ENCODE measurements around the gene ATP2B2.

The ATP2B2 gene

DNA sequence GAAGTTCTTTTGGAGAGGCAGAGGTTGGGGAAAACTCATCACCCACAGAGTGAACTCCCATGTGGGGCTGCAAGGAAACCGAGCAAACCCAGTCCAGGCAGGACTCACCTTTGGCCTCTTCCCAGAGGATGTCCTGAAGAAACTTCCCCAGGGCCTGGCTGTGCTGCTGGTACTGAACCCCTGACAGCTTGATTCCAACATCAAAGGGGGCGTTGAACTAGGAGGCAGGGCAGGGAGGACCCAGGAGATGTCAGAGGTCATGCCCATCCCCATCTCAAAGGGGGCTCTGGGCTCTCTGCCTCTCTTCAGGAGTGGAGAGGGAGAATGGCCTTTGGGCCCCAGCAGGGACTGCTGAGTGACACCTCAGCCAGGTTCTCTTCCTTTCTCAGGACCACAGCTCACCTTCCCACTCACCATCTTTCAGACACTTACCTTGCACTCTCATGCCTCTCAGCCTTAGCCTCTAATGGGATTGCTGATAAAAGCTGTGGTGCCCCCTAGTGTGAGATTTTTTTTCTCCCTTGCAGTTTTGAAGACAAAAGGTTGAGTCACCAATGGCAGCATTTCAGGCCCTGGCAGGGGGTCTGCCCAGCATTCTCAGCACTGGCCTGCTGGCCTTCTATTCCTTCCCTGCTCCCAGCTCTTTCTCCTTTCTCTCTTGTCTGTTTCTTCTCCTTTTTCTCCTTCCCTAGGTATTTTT, 218.6 kb downstream of the ATP2B2 start (continued):
- no peak for TF ChIP-seq CSRNP3 (CRISPR knock-in tag; IDR thresholded peaks at IDR 0.05)

- no peak for TF ChIP-seq RARB (CRISPR knock-in tag; IDR thresholded peaks at IDR 0.05)
- no peak for TF ChIP-seq CSRNP3 (CRISPR knock-in tag; IDR thresholded peaks at IDR 0.05)
- TF ChIP-seq BACH2 (CRISPR knock-in tag; IDR thresholded peaks at IDR 0.05; ENCODE audit: borderline replicate concordance), result no peak
- TF ChIP-seq ZNF8 (CRISPR knock-in tag; IDR thresholded peaks at IDR 0.05), result no peak
- TF ChIP-seq, protein P1, sequence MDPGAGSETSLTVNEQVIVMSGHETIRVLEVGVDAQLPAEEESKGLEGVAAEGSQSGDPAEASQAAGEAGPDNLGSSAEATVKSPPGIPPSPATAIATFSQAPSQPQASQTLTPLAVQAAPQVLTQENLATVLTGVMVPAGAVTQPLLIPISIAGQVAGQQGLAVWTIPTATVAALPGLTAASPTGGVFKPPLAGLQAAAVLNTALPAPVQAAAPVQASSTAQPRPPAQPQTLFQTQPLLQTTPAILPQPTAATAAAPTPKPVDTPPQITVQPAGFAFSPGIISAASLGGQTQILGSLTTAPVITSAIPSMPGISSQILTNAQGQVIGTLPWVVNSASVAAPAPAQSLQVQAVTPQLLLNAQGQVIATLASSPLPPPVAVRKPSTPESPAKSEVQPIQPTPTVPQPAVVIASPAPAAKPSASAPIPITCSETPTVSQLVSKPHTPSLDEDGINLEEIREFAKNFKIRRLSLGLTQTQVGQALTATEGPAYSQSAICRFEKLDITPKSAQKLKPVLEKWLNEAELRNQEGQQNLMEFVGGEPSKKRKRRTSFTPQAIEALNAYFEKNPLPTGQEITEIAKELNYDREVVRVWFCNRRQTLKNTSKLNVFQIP (CRISPR knock-in tag; IDR thresholded peaks at IDR 0.05; ENCODE audit: borderline replicate concordance, low read depth), result no peak
Measured at GRCh38 chr3:10286133-10286524, 219.3 kb downstream of the ATP2B2 start.

GRCh38 chr3:10285272-10286132, 219.9 kb downstream of the ATP2B2 start:
- ATAC-seq, result no peak

More at GRCh38 chr3:10286133-10286524, 219.3 kb downstream of the ATP2B2 start:
- no peak for ATAC-seq

More at GRCh38 chr3:10285272-10286132, 219.9 kb downstream of the ATP2B2 start:
- TF ChIP-seq, protein P2, sequence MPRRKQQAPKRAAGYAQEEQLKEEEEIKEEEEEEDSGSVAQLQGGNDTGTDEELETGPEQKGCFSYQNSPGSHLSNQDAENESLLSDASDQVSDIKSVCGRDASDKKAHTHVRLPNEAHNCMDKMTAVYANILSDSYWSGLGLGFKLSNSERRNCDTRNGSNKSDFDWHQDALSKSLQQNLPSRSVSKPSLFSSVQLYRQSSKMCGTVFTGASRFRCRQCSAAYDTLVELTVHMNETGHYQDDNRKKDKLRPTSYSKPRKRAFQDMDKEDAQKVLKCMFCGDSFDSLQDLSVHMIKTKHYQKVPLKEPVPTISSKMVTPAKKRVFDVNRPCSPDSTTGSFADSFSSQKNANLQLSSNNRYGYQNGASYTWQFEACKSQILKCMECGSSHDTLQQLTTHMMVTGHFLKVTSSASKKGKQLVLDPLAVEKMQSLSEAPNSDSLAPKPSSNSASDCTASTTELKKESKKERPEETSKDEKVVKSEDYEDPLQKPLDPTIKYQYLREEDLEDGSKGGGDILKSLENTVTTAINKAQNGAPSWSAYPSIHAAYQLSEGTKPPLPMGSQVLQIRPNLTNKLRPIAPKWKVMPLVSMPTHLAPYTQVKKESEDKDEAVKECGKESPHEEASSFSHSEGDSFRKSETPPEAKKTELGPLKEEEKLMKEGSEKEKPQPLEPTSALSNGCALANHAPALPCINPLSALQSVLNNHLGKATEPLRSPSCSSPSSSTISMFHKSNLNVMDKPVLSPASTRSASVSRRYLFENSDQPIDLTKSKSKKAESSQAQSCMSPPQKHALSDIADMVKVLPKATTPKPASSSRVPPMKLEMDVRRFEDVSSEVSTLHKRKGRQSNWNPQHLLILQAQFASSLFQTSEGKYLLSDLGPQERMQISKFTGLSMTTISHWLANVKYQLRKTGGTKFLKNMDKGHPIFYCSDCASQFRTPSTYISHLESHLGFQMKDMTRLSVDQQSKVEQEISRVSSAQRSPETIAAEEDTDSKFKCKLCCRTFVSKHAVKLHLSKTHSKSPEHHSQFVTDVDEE (CRISPR knock-in tag; IDR thresholded peaks at IDR 0.05), result no peak
- no peak for TF ChIP-seq CSDC2 (CRISPR knock-in tag; IDR thresholded peaks at IDR 0.05)
- TF ChIP-seq ZNF565 (CRISPR knock-in tag; conservative IDR thresholded peaks at IDR 0.05; ENCODE audit: low read depth), result no peak
- TF ChIP-seq ZNF70 (CRISPR knock-in tag; IDR thresholded peaks at IDR 0.05), result no peak
- TF ChIP-seq TOX (CRISPR knock-in tag; IDR thresholded peaks at IDR 0.05; ENCODE audit: borderline replicate concordance), result no peak
- TF ChIP-seq CSRNP3 (CRISPR knock-in tag; IDR thresholded peaks at IDR 0.05), result no peak
- TF ChIP-seq ZNF8 (CRISPR knock-in tag; IDR thresholded peaks at IDR 0.05), result no peak
- no peak for TF ChIP-seq ESRRG (CRISPR knock-in tag; IDR thresholded peaks at IDR 0.05)
- TF ChIP-seq, protein P3, sequence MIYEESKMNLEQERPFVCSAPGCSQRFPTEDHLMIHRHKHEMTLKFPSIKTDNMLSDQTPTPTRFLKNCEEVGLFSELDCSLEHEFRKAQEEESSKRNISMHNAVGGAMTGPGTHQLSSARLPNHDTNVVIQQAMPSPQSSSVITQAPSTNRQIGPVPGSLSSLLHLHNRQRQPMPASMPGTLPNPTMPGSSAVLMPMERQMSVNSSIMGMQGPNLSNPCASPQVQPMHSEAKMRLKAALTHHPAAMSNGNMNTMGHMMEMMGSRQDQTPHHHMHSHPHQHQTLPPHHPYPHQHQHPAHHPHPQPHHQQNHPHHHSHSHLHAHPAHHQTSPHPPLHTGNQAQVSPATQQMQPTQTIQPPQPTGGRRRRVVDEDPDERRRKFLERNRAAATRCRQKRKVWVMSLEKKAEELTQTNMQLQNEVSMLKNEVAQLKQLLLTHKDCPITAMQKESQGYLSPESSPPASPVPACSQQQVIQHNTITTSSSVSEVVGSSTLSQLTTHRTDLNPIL (CRISPR knock-in tag; IDR thresholded peaks at IDR 0.05; ENCODE audit: low read depth), result no peak
- TF ChIP-seq ZFP3 (CRISPR knock-in tag; IDR thresholded peaks at IDR 0.05), result no peak
- no peak for TF ChIP-seq ARNTL (CRISPR knock-in tag; IDR thresholded peaks at IDR 0.05; ENCODE audit: borderline replicate concordance, low read depth)
- TF ChIP-seq RARB (CRISPR knock-in tag; IDR thresholded peaks at IDR 0.05), result no peak
- TF ChIP-seq, protein P1 (CRISPR knock-in tag; IDR thresholded peaks at IDR 0.05; ENCODE audit: borderline replicate concordance, low read depth), result no peak
- TF ChIP-seq TCF4 (CRISPR knock-in tag; IDR thresholded peaks at IDR 0.05; ENCODE audit: borderline replicate concordance), result no peak
- TF ChIP-seq ZFP30 (CRISPR knock-in tag; IDR thresholded peaks at IDR 0.05), result no peak
- no peak for TF ChIP-seq BACH2 (CRISPR knock-in tag; IDR thresholded peaks at IDR 0.05; ENCODE audit: borderline replicate concordance)
- no peak for TF ChIP-seq ISL1 (CRISPR knock-in tag; IDR thresholded peaks at IDR 0.05)
- TF ChIP-seq, protein P4, sequence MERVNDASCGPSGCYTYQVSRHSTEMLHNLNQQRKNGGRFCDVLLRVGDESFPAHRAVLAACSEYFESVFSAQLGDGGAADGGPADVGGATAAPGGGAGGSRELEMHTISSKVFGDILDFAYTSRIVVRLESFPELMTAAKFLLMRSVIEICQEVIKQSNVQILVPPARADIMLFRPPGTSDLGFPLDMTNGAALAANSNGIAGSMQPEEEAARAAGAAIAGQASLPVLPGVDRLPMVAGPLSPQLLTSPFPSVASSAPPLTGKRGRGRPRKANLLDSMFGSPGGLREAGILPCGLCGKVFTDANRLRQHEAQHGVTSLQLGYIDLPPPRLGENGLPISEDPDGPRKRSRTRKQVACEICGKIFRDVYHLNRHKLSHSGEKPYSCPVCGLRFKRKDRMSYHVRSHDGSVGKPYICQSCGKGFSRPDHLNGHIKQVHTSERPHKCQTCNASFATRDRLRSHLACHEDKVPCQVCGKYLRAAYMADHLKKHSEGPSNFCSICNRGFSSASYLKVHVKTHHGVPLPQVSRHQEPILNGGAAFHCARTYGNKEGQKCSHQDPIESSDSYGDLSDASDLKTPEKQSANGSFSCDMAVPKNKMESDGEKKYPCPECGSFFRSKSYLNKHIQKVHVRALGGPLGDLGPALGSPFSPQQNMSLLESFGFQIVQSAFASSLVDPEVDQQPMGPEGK (CRISPR knock-in tag; IDR thresholded peaks at IDR 0.05; ENCODE audit: borderline replicate concordance), result no peak
- TF ChIP-seq PPARA (CRISPR knock-in tag; IDR thresholded peaks at IDR 0.05; ENCODE audit: borderline replicate concordance), result no peak

All from SK-N-SH treated with all-trans-retinoic acid at 6 μM for 48 hours (cell line).